AG10803 (cell line): ENCODE results near the gene PRR5.

Experiments
- DNase-seq: peaks from one replicate; pipeline ENCODE4 v3.0.0; 2010; ENCODE audit warnings: low read depth
- H3K4me3 ChIP-seq: 2 replicates; pipeline ENCODE4 v1.5.1; 2011; ENCODE audit warnings: mild to moderate bottlenecking, low read length, control low read depth
- CTCF ChIP-seq: conservative IDR thresholded peaks from 2 replicates; pipeline ENCODE4 v1.5.1; 2011; ENCODE audit warnings: mild to moderate bottlenecking, low read length, control low read depth, inconsistent platforms

The PRR5 gene

GRCh38 chr22:44759001-44759400 lies 57.0 kb downstream of the PRR5 start:
- TF ChIP-seq CTCF, result no peak
- H3K4me3 ChIP-seq, result no peak overlapping the region
- no peak for DNase-seq

- TF ChIP-seq CTCF, result no peak
- no peak for DNase-seq
- no peak overlapping the region for H3K4me3 ChIP-seq
These were observed 57.7 kb downstream of the PRR5 start for GRCh38 chr22:44759430-44760310.

DNA sequence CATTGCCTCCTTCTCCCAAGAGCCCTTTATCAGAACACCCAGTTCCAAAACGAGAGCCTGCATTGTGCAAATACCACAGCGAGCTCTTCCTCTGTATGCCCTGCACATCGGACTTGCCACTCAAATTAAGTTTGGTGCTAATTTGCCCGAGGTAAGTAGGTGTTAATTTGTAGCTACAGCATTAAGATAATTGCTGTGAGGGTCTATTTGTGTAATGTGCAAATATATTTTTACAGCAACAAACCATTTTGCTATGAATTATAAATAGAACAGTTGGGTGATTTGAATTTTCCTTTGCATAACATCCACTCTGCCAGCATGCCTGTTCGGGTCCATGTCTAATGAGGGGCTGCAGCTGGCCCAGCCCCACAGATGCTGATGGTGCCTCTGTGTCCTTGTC lies 58.5 kb downstream of the PRR5 start:
- TF ChIP-seq CTCF, result no peak
- no peak for DNase-seq
- no peak overlapping the region for H3K4me3 ChIP-seq

GRCh38 chr22:44761025-44761424 lies 59.0 kb downstream of the PRR5 start:
- no peak for DNase-seq
- no peak for TF ChIP-seq CTCF

DNA sequence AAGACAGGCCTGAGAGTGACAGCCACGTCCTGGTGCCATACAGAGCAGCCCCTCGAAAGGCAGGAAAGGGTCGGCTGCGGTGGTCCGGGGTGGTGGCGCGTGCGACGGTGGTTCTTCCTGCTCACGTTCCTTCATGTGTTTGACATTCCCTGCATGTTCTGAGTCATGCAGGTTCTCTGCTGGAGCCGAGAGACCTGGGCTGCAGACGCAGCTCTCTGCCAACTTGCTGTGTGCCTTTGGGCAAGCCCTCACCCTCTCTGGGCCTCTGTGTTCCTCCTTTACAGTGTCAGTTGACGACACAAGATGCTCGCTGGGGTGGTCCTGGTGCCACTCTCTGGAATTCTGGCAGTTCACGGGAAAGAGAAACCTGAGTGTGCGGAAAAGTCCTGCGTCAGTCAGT lies 62.4 kb downstream of the PRR5 start:
- TF ChIP-seq CTCF, result no peak
- no peak overlapping the region for H3K4me3 ChIP-seq
- DNase-seq, result no peak

More at GRCh38 chr22:44761025-44761424, 59.0 kb downstream of the PRR5 start:
- no peak overlapping the region for H3K4me3 ChIP-seq

- no peak for DNase-seq
- no peak for TF ChIP-seq CTCF
- no peak overlapping the region for H3K4me3 ChIP-seq
These were observed 63.0 kb downstream of the PRR5 start for GRCh38 chr22:44764974-44765373.
